HG03139 (cell line): Measurements from ENCODE around the gene NOD1.
A peak's percentile ranks its signal among the peaks of the same experiment; 100 is the strongest.
"Not testable (repeated sequence)": the region's sequence is repeated elsewhere in the genome, so short reads cannot be mapped to it uniquely, and the experiment has no call there.

ENCODE experiments used
- ATAC-seq: cut with Tn5 transposase; IDR thresholded peaks from one replicate; pipeline ENCODE4 v1.9.1; 2021; ENCODE audit not compliant: unreplicated experiment

The NOD1 gene

GRCh38 chr7:30478349-30479201, at the start of gene NOD1:
Gene NOD1 (minus strand): TSS chr7:30478784. CDS start chr7:30456921, 21,863 bp downstream.
- peak; percentile 80 for ATAC-seq

GRCh38 chr7:30527297-30527696, 48.7 kb upstream of the NOD1 start:
- ATAC-seq, result not testable (repeated sequence)

GRCh38 chr7:30526163-30526562, 47.6 kb upstream of the NOD1 start:
- no peak for ATAC-seq

- ATAC-seq, result no peak
These were observed 46.8 kb upstream of the NOD1 start for GRCh38 chr7:30525429-30525828.

- ATAC-seq, result no peak
These were observed 46.0 kb upstream of the NOD1 start for GRCh38 chr7:30524545-30524944.

- ATAC-seq, result no peak
These were observed 44.9 kb upstream of the NOD1 start for GRCh38 chr7:30523466-30523865.

- no peak for ATAC-seq
These were observed 43.6 kb upstream of the NOD1 start for GRCh38 chr7:30522159-30522558.

GRCh38 chr7:30521532-30521931, 42.9 kb upstream of the NOD1 start:
- ATAC-seq, result no peak

- no peak for ATAC-seq
These were observed 40.5 kb upstream of the NOD1 start for GRCh38 chr7:30519122-30519521.

GRCh38 chr7:30515761-30516160, 37.2 kb upstream of the NOD1 start:
- no peak for ATAC-seq

- no peak for ATAC-seq
These were observed 36.2 kb upstream of the NOD1 start for GRCh38 chr7:30514776-30515175.

GRCh38 chr7:30514177-30514576, 35.6 kb upstream of the NOD1 start:
- ATAC-seq, result no peak

GRCh38 chr7:30513762-30514161, 35.2 kb upstream of the NOD1 start:
- no peak for ATAC-seq

GRCh38 chr7:30511973-30512662, 33.5 kb upstream of the NOD1 start:
- ATAC-seq, result no peak

GRCh38 chr7:30511494-30511893, 32.9 kb upstream of the NOD1 start:
- no peak for ATAC-seq

GRCh38 chr7:30510124-30511075, 31.8 kb upstream of the NOD1 start:
- peak; percentile 75 for ATAC-seq

GRCh38 chr7:30509171-30509857, 30.7 kb upstream of the NOD1 start:
- not testable (repeated sequence) for ATAC-seq

- not testable (repeated sequence) for ATAC-seq
These were observed 28.8 kb upstream of the NOD1 start for GRCh38 chr7:30507346-30507900.

- peak; percentile 20 for ATAC-seq
These were observed 26.7 kb upstream of the NOD1 start for GRCh38 chr7:30505174-30505697.
